Uterus (tissue), 4 donors: ENCODE data around the gene BMP2K. TPM values are rescaled to one million over a fixed set of nuclear protein-coding genes. Genes with fewer than 3 reads are reported as not detected.

Source experiments
- DNase-seq, 2 donors: peaks; one replicate each; pipeline ENCODE4 v3.0.0-alpha.2; 2019 to 2020
- H3K27ac ChIP-seq, 2 donors: fragments of 200-600 bp; sonication (generic); 1 replicate in 1 of 2; 2 replicates in 1 of 2; pipeline ENCODE4 v1.5.1; 2016 to 2018
- H3K27me3 ChIP-seq, 2 donors: fragments of 200-600 bp; sonication (generic); one replicate each; pipeline ENCODE4 v1.5.1; 2018 to 2019; ENCODE audit warnings: control low read depth in 1 of 2
- H3K36me3 ChIP-seq, 2 donors: fragments of 200-600 bp; sonication (generic); one replicate each; pipeline ENCODE4 v1.5.1; 2019; ENCODE audit warnings: control low read depth in 1 of 2
- H3K4me1 ChIP-seq, 2 donors: fragments of 200-600 bp; sonication (generic); one replicate each; pipeline ENCODE4 v1.5.1; 2018 to 2019; ENCODE audit warnings: control low read depth in 1 of 2
- H3K4me3 ChIP-seq, 2 donors: fragments of 200-600 bp; sonication (generic); 1 replicate in 1 of 2; 2 replicates in 1 of 2; pipeline ENCODE4 v1.5.1; 2018 to 2019; ENCODE audit warnings: mild to moderate bottlenecking in 1 of 2
- H3K9me3 ChIP-seq, 2 donors: fragments of 200-600 bp; sonication (generic); one replicate each; pipeline ENCODE4 v1.5.1; 2019; ENCODE audit warnings: control low read depth in 1 of 2
- CTCF ChIP-seq, 4 experiments: fragments of 200-600 bp in 2 of 4; fragments of 450-650 bp in 2 of 4; sonication (generic) in 2 of 4; IDR thresholded peaks; one replicate each; pipeline ENCODE4 v1.5.1; 2016 to 2019; ENCODE audit warnings: antibody characterized with exemption in 4 of 4, mild to moderate bottlenecking in 2 of 4, moderate library complexity in 1 of 4
- POLR2A ChIP-seq, 2 donors: fragments of 450-650 bp; IDR thresholded peaks; one replicate each; pipeline ENCODE4 v1.6.1; 2016; ENCODE audit warnings: antibody characterized with exemption in 2 of 2, mild to moderate bottlenecking in 1 of 2, moderate library complexity in 1 of 2
- intact Hi-C: fragments of 100-400 bp; cut with DNase I; formaldehyde crosslinking; loops from one replicate; pipeline ENCODE4 v1.15.1; 2023; ENCODE audit warnings: low total_unique reads
- total RNA-seq, 4 donors: library from RNA; depleted of rRNA in 3 of 4; stranded (reverse); fragments of >200 nt in 3 of 4; gene quantifications; one replicate each; pipeline versions ENCODE4 v1.1.0 to v1.2.4, GENCODE V29; 2014 to 2023
- donor health status: DM: yes; HTN: yes; CAD: no.

Gene BMP2K
- total RNA-seq, 4 donors from 2014 or later: 14.7 to 67.3 (median 29.2) TPM

GRCh38 chr4:78774417-78774816, 1.7 kb upstream of the BMP2K start:
- no peak overlapping the region for H3K4me3 ChIP-seq
- no peak for DNase-seq
- intact Hi-C loops: no loop called here
- no peaks in the 10 kb centered on the region for H3K36me3 ChIP-seq
- H3K27ac ChIP-seq: peak overlapping the region in 1 of 2 donors; percentile 96
- no peaks in the 10 kb centered on the region for H3K9me3 ChIP-seq
- no peaks in the 10 kb centered on the region for H3K27me3 ChIP-seq
- no peak for TF ChIP-seq POLR2A (IDR thresholded peaks at IDR 0.05)
- H3K4me1 ChIP-seq: no peaks in the 10 kb centered on the region

GRCh38 chr4:78775303-78776078, 659 bp upstream of the BMP2K start:
- Histone ChIP-seq H3K4me1 (no peaks in the 10 kb centered on the region), H3K27me3 (no peaks in the 10 kb centered on the region), H3K4me3 (peak overlapping the region; percentile 77 to 91), H3K9me3 (no peaks in the 10 kb centered on the region), H3K36me3 (no peaks in the 10 kb centered on the region), H3K27ac (peak overlapping the region; percentile 96 to 98)
- peak; percentile 83 to 88 for DNase-seq
- intact Hi-C loops: no loop called here
- TF ChIP-seq CTCF (IDR thresholded peaks at IDR 0.05): no peak
- TF ChIP-seq POLR2A (IDR thresholded peaks at IDR 0.05): peak in 1 of 2 donors; percentile 57

GRCh38 chr4:78776729-78777575, 802 bp downstream of the BMP2K start:
- Histone ChIP-seq H3K36me3 (no peaks in the 10 kb centered on the region), H3K9me3 (no peaks in the 10 kb centered on the region), H3K27me3 (no peaks in the 10 kb centered on the region), H3K4me1 (no peaks in the 10 kb centered on the region), H3K4me3 (peak overlapping the region; percentile 77 to 91), H3K27ac (peak overlapping the region; percentile 96 to 98)
- TF ChIP-seq CTCF (IDR thresholded peaks at IDR 0.05) (no peak), POLR2A (IDR thresholded peaks at IDR 0.05) (no peak)
- peak; percentile 20 to 22 for DNase-seq
- intact Hi-C loops: no loop called here

GRCh38 chr4:78777576-78777940, 1.4 kb downstream of the BMP2K start:
- Histone ChIP-seq H3K4me1 (no peaks in the 10 kb centered on the region), H3K27ac (peak overlapping the region; percentile 96 to 98), H3K4me3 (peak overlapping the region; percentile 77 to 91), H3K9me3 (no peaks in the 10 kb centered on the region), H3K36me3 (no peaks in the 10 kb centered on the region), H3K27me3 (no peaks in the 10 kb centered on the region)
- no peak for TF ChIP-seq CTCF (IDR thresholded peaks at IDR 0.05)
- TF ChIP-seq POLR2A (IDR thresholded peaks at IDR 0.05): no peak
- intact Hi-C loops: no loop called here
- no peak for DNase-seq

- Histone ChIP-seq H3K4me1 (no peaks in the 10 kb centered on the region), H3K4me3 (no peak overlapping the region), H3K27me3 (no peaks in the 10 kb centered on the region), H3K36me3 (no peaks in the 10 kb centered on the region), H3K9me3 (no peaks in the 10 kb centered on the region), H3K27ac (no peak overlapping the region)
- no peak for DNase-seq
- no peak for TF ChIP-seq CTCF (IDR thresholded peaks at IDR 0.05)
- no peak for TF ChIP-seq POLR2A (IDR thresholded peaks at IDR 0.05)
- intact Hi-C loops: no loop called here
These were observed 2.4 kb downstream of the BMP2K start for GRCh38 chr4:78778530-78778929.
